ENCODE measurements around the gene HEPHL1.

- no peak for TF ChIP-seq CTCF (IDR thresholded peaks at IDR 0.05; ENCODE audit: insufficient read depth, low read depth, low read length)
- no peak for TF ChIP-seq EZH2 (IDR thresholded peaks at IDR 0.05; ENCODE audit: insufficient read depth, low read length)
These were observed 14.9 kb downstream of the HEPHL1 start for GRCh38 chr11:94036096-94036495.
